H9 (cell line): Measurements from ENCODE around the gene CHCHD6. TPM values are rescaled to one million over a fixed set of nuclear protein-coding genes. Genes with fewer than 3 reads are reported as not detected.

ENCODE experiments used
- DNase-seq: peaks from one replicate; pipeline ENCODE4 v3.0.0-alpha.2; 2017
- H2AFZ ChIP-seq: one replicate; pipeline ENCODE4 v1.6.1; 2013; ENCODE audit warnings: mild to moderate bottlenecking, low read length, control low read depth, moderate library complexity
- H2AK5ac ChIP-seq: 2 replicates; pipeline ENCODE4 v1.6.1; 2013; ENCODE audit warnings: low read length, control low read depth, mixed read lengths; ENCODE audit not compliant: insufficient read length
- H2BK120ac ChIP-seq: one replicate; pipeline ENCODE4 v1.6.1; 2013; ENCODE audit warnings: low read depth, mild to moderate bottlenecking, low read length, control low read depth, inconsistent platforms; ENCODE audit not compliant: poor library complexity, severe bottlenecking
- H2BK12ac ChIP-seq: 2 replicates; pipeline ENCODE4 v1.6.1; 2013; ENCODE audit warnings: low read length, control low read depth, mixed read lengths, low read depth; ENCODE audit not compliant: insufficient read length
- H2BK15ac ChIP-seq: 2 replicates; pipeline ENCODE4 v1.6.1; 2013; ENCODE audit warnings: low read depth, low read length, control low read depth
- H2BK20ac ChIP-seq: one replicate; pipeline ENCODE4 v1.6.1; 2013; ENCODE audit warnings: low read depth, mild to moderate bottlenecking, low read length, control low read depth, inconsistent platforms; ENCODE audit not compliant: poor library complexity, severe bottlenecking
- H2BK5ac ChIP-seq: 2 replicates; pipeline ENCODE4 v1.6.1; 2013; ENCODE audit warnings: low read length, control low read depth, mixed read lengths; ENCODE audit not compliant: insufficient read length
- H3K14ac ChIP-seq: 2 replicates; pipeline ENCODE4 v1.6.1; 2013; ENCODE audit warnings: low read length, control low read depth; ENCODE audit not compliant: insufficient read depth
- H3K18ac ChIP-seq: 2 replicates; pipeline ENCODE4 v1.6.1; 2013; ENCODE audit warnings: low read depth, mild to moderate bottlenecking, mixed read lengths, low read length, control low read depth; ENCODE audit not compliant: insufficient read length
- H3K23ac ChIP-seq: 2 replicates; pipeline ENCODE4 v1.6.1; 2013; ENCODE audit warnings: low read length, control low read depth, mixed read lengths, low read depth; ENCODE audit not compliant: insufficient read length
- H3K23me2 ChIP-seq: 2 replicates; pipeline ENCODE4 v1.6.1; 2013; ENCODE audit warnings: low read depth, mild to moderate bottlenecking, mixed read lengths, low read length, control low read depth; ENCODE audit not compliant: insufficient read length, poor library complexity, severe bottlenecking
- H3K27ac ChIP-seq: 2 replicates; pipeline ENCODE4 v1.5.1; 2013; ENCODE audit warnings: low read length, control low read depth, mixed read lengths, low read depth; ENCODE audit not compliant: insufficient read length
- H3K27me3 ChIP-seq: 2 replicates; pipeline ENCODE4 v1.6.1; 2013; ENCODE audit warnings: low read length, control low read depth, inconsistent platforms; ENCODE audit not compliant: insufficient read depth
- H3K4ac ChIP-seq: 2 replicates; pipeline ENCODE4 v1.6.1; 2013; ENCODE audit warnings: low read depth, mild to moderate bottlenecking, control low read depth, inconsistent platforms, low read length, moderate library complexity
- H3K4me1 ChIP-seq: 2 replicates; pipeline ENCODE4 v1.6.1; 2013; ENCODE audit warnings: low read length, control low read depth, inconsistent platforms; ENCODE audit not compliant: insufficient read depth
- H3K4me2 ChIP-seq: 2 replicates; pipeline ENCODE4 v1.6.1; 2013; ENCODE audit warnings: low read length, control low read depth, mixed read lengths; ENCODE audit not compliant: insufficient read length, insufficient read depth
- H3K56ac ChIP-seq: 2 replicates; pipeline ENCODE4 v1.6.1; 2013; ENCODE audit warnings: low read depth, mild to moderate bottlenecking, mixed read lengths, low read length, control low read depth; ENCODE audit not compliant: insufficient read length
- H3K79me1 ChIP-seq: 2 replicates; pipeline ENCODE4 v1.6.1; 2013; ENCODE audit warnings: low read depth, mild to moderate bottlenecking, moderate library complexity, low read length, control low read depth, inconsistent platforms; ENCODE audit not compliant: insufficient read depth, poor library complexity, severe bottlenecking
- H3K79me2 ChIP-seq: 2 replicates; pipeline ENCODE4 v1.6.1; 2013; ENCODE audit warnings: low read length, control low read depth, inconsistent platforms; ENCODE audit not compliant: insufficient read depth
- H3K9ac ChIP-seq: 2 replicates; pipeline ENCODE4 v1.6.1; 2013; ENCODE audit warnings: low read length, control low read depth, mixed read lengths; ENCODE audit not compliant: insufficient read length; ENCODE audit errors: extremely low read depth
- H3K9me3 ChIP-seq: one replicate; pipeline ENCODE4 v1.6.1; 2013; ENCODE audit warnings: low read depth, low read length, inconsistent platforms; ENCODE audit not compliant: control insufficient read depth
- H3T11ph ChIP-seq: one replicate; pipeline ENCODE4 v1.6.1; 2013; ENCODE audit warnings: mild to moderate bottlenecking, low read length, control low read depth, inconsistent platforms
- H4K20me1 ChIP-seq: one replicate; pipeline ENCODE4 v1.6.1; 2013; ENCODE audit not compliant: control insufficient read depth, insufficient read length, insufficient read depth
- H4K5ac ChIP-seq: 2 replicates; pipeline ENCODE4 v1.6.1; 2013; ENCODE audit warnings: low read depth, mild to moderate bottlenecking, mixed read lengths, low read length, control low read depth; ENCODE audit not compliant: insufficient read length
- H4K8ac ChIP-seq: replicated peaks from 2 replicates; pipeline ENCODE4 v1.6.1; 2013; ENCODE audit warnings: low read length, control low read depth, mixed read lengths, low read depth; ENCODE audit not compliant: insufficient read length
- H4K91ac ChIP-seq: 2 replicates; pipeline ENCODE4 v1.6.1; 2013; ENCODE audit warnings: low read depth, mild to moderate bottlenecking, moderate library complexity, mixed read lengths, low read length, control low read depth; ENCODE audit not compliant: insufficient read length
- H3K27ac Mint-ChIP-seq, 3 experiments: 2 replicates in 2 of 3; 3 replicates in 1 of 3; pipeline ENCODE4 v1.8.0; 2020 to 2021; ENCODE audit warnings: mixed read lengths in 3 of 3, mild to moderate bottlenecking in 1 of 3, moderate library complexity in 1 of 3
- H3K27me3 Mint-ChIP-seq: 2 replicates; pipeline ENCODE4 v1.8.0; 2021; ENCODE audit warnings: low read depth, mild to moderate bottlenecking, moderate library complexity, mixed read lengths
- H3K36me3 Mint-ChIP-seq, 3 experiments: 2 replicates in 2 of 3; 3 replicates in 1 of 3; pipeline ENCODE4 v1.8.0; 2020 to 2021; ENCODE audit warnings: low read depth in 3 of 3, mixed read lengths in 3 of 3; ENCODE audit not compliant: insufficient read depth in 1 of 3
- H3K4me1 Mint-ChIP-seq, 2 experiments: 2 replicates each; pipeline ENCODE4 v1.8.0; 2020; ENCODE audit warnings: mixed read lengths in 2 of 2
- H3K4me3 Mint-ChIP-seq, 2 experiments: 2 replicates in 1 of 2; 3 replicates in 1 of 2; pipeline ENCODE4 v1.8.0; 2020 to 2021; ENCODE audit warnings: mild to moderate bottlenecking in 2 of 2, mixed read lengths in 2 of 2, moderate library complexity in 1 of 2
- H3K9me3 Mint-ChIP-seq, 2 experiments: 2 replicates in 1 of 2; 3 replicates in 1 of 2; pipeline ENCODE4 v1.8.0; 2020; ENCODE audit warnings: mild to moderate bottlenecking in 2 of 2, mixed read lengths in 2 of 2, moderate library complexity in 1 of 2
- CTCF ChIP-seq: fragments of 200-600 bp; sonication (generic); conservative IDR thresholded peaks from 3 replicates; pipeline ENCODE4 v1.8.0; 2021; ENCODE audit warnings: antibody characterized with exemption, mild to moderate bottlenecking
- WGBS: extraction: QIAGEN DNeasy Blood & Tissue Kit; methylation state at CpG from one replicate; pipeline ENCODE4 v1.1.7; 2013; ENCODE audit warnings: missing lambda C conversion rate, low lambda C conversion rate, mixed read lengths; ENCODE audit not compliant: insufficient read length; ENCODE audit errors: extremely low coverage; 5-methylcytosine and 5-hydroxymethylcytosine counted together
- total RNA-seq: library from RNA; stranded (reverse); gene quantifications from 2 replicates; pipeline ENCODE4 v1.2.1, GENCODE V29; 2021

Gene CHCHD6
- total RNA-seq, 1 experiment from 2014 or later = 34.2 TPM

GRCh38 chr3:126992216-126992615 is 288.2 kb downstream of the CHCHD6 start:
- no peak overlapping the region for H3K27ac Mint-ChIP-seq
- Histone ChIP-seq H3K23ac (no peak overlapping the region), H4K8ac (no peak overlapping the region), H2AFZ (no peak overlapping the region), H2BK12ac (no peak overlapping the region), H3K79me1 (no peaks in the 10 kb centered on the region), H2BK15ac (no peak overlapping the region), H4K91ac (no peak overlapping the region), H2BK20ac (no peak overlapping the region), H2AK5ac (no peak overlapping the region), H3K18ac (no peak overlapping the region), H3K56ac (no peak overlapping the region), H3K4ac (no peak overlapping the region), H3K4me1 (no peaks in the 10 kb centered on the region), H3K23me2 (no peaks in the 10 kb centered on the region), H2BK5ac (no peak overlapping the region), H3K27ac (no peak overlapping the region), H4K5ac (no peak overlapping the region), H3K9me3 (no peaks in the 10 kb centered on the region), H3K79me2 (peaks cover under 1% of the 10 kb centered on the region; the same call in 1 of the 2 replicates), H3T11ph (no peak overlapping the region), H3K14ac (no peak overlapping the region), H2BK120ac (no peak overlapping the region), H3K9ac (no peak overlapping the region), H3K27me3 (no peaks in the 10 kb centered on the region), H3K4me2 (no peak overlapping the region), H4K20me1 (no peaks in the 10 kb centered on the region)
- peaks cover 4 to 20% (median 19%) of the 10 kb centered on the region in 3 experiments; a peak in 6 of 7 replicates for H3K36me3 Mint-ChIP-seq
- no peaks in the 10 kb centered on the region for H3K9me3 Mint-ChIP-seq
- WGBS = no CpG with 5 or more reads among the region's 7 CpGs
- H3K27me3 Mint-ChIP-seq = no peaks in the 10 kb centered on the region
- H3K4me3 Mint-ChIP-seq = no peak overlapping the region
- peaks cover 4 to 7% of the 10 kb centered on the region in 2 experiments for H3K4me1 Mint-ChIP-seq
- DNase-seq = no peak
- no peak for TF ChIP-seq CTCF
